NB4 (cell line): ENCODE data around the gene CLSTN1.

Source experiments
- MYC ChIP-seq: IDR thresholded peaks from 2 replicates; pipeline ENCODE4 v1.6.1; 2011; ENCODE audit warnings: low read depth, low read length
- POLR2A ChIP-seq: IDR thresholded peaks from 2 replicates; pipeline ENCODE4 v1.6.1; 2011; ENCODE audit warnings: mild to moderate bottlenecking; ENCODE audit not compliant: insufficient read length; ENCODE audit errors: extremely low read depth
- TF ChIP-seq, protein P1 (sequence below): IDR thresholded peaks from one replicate; pipeline ENCODE4 v1.5.1; 2012; ENCODE audit warnings: low read depth, low read length

DNA sequence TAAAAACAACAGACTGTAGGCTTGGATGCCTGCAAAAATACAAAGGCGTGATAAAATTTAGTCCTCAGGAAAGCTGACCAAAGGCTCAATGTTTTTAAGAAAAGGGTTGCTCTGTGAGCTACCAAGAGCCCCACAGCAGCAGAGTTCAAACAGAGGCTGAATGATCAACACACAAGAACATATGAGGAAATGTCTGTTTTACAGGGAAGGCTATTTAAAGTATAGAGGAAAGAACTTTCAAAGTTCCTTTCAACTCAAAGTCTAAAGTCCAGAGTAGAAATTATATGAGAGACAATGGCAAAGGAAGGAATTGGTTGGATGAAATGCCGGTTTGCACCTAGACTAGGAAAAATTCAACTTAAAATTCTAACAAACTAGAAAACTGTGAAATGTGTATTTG lies 8.6 kb downstream of the CLSTN1 start:
- TF ChIP-seq, protein P1, sequence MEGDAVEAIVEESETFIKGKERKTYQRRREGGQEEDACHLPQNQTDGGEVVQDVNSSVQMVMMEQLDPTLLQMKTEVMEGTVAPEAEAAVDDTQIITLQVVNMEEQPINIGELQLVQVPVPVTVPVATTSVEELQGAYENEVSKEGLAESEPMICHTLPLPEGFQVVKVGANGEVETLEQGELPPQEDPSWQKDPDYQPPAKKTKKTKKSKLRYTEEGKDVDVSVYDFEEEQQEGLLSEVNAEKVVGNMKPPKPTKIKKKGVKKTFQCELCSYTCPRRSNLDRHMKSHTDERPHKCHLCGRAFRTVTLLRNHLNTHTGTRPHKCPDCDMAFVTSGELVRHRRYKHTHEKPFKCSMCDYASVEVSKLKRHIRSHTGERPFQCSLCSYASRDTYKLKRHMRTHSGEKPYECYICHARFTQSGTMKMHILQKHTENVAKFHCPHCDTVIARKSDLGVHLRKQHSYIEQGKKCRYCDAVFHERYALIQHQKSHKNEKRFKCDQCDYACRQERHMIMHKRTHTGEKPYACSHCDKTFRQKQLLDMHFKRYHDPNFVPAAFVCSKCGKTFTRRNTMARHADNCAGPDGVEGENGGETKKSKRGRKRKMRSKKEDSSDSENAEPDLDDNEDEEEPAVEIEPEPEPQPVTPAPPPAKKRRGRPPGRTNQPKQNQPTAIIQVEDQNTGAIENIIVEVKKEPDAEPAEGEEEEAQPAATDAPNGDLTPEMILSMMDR: no peak
- no peak for TF ChIP-seq POLR2A
- TF ChIP-seq MYC: no peak
